ENCODE data around the gene ASNS.

DNA sequence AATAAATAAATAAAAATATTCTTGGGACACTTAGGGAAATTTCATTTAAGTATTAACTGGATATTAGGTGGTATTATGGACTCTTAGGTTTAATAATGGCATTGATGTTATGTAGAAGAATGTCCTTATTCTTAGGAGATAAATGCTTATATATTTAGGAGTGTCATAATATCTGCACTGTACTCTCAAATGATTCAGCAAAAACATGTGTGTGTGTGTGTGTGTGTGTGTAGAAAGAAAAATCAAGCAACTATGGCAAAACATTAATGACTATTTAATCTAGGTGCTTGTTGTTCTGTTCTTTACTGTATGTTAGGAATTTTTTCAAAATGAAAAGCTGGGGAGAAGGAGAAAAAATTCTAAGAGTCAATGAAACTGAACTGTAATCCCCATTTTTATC lies 3.9 kb downstream of the ASNS start:
- TF ChIP-seq GATA2 (IDR thresholded peaks at IDR 0.05; ENCODE audit: low read depth, low read length), result no peak
- no peak for TF ChIP-seq GATA3 (IDR thresholded peaks at IDR 0.05; ENCODE audit: low read depth, low read length)
